Fibroblast of lung (primary cell): ENCODE results near the gene SYNE1.

Experiments used
- CTCF ChIP-seq, 2 donors: IDR thresholded peaks in 1 of 2; conservative IDR thresholded peaks in 1 of 2; 1 replicate in 1 of 2; 2 replicates in 1 of 2; pipeline ENCODE4 v1.5.1; 2011 to 2012; ENCODE audit warnings: low read length in 2 of 2, control low read depth in 1 of 2, inconsistent platforms in 1 of 2, low read depth in 1 of 2, mild to moderate bottlenecking in 1 of 2
- EZH2 ChIP-seq: IDR thresholded peaks from 2 replicates; pipeline ENCODE4 v1.5.1; 2012; ENCODE audit warnings: low read length, control low read depth, mild to moderate bottlenecking; ENCODE audit errors: missing control alignments

- no peak for TF ChIP-seq CTCF (conservative IDR thresholded peaks at IDR 0.05 in 1 of 2, IDR thresholded peaks at IDR 0.05 in 1 of 2; ENCODE audit: low read depth in 1 of 2, low read length in 2 of 2)
- no peak for TF ChIP-seq EZH2
Measured at GRCh38 chr6:152450519-152450918, 186.6 kb downstream of the SYNE1 start.
